Kidney (tissue), 14 donors: ENCODE data around the gene C2CD2. TPM values are rescaled to one million over a fixed set of nuclear protein-coding genes. Genes with fewer than 3 reads are reported as not detected.

ENCODE experiments used
- DNase-seq, 5 donors: peaks; one replicate each; pipeline ENCODE4 v3.0.0-alpha.2; 2013 to 2020
- FAIRE-seq: peaks from 2 replicates; lab custom pipeline; 2012; peaks lifted over from hg19 to GRCh38; lab: Jason Lieb, UNC
- H3K27ac ChIP-seq, 2 donors: one replicate each; pipeline ENCODE4 v1.7.0; 2013; ENCODE audit warnings: low read depth in 2 of 2, low read length in 2 of 2, inconsistent platforms in 1 of 2
- H3K27me3 ChIP-seq: one replicate; pipeline ENCODE4 v1.7.1; 2013; ENCODE audit warnings: low read length, inconsistent platforms; ENCODE audit not compliant: control insufficient read depth, insufficient read depth
- H3K36me3 ChIP-seq, 3 donors: one replicate each; pipeline versions ENCODE4 v1.7.0 to v1.7.1; 2013; ENCODE audit warnings: low read length in 3 of 3, control low read depth in 1 of 3, inconsistent platforms in 1 of 3; ENCODE audit not compliant: insufficient read depth in 3 of 3, control insufficient read depth in 2 of 3
- H3K4me1 ChIP-seq, 3 donors: one replicate each; pipeline versions ENCODE4 v1.7.0 to v1.7.1; 2013; ENCODE audit warnings: low read length in 3 of 3, inconsistent platforms in 1 of 3, low read depth in 1 of 3; ENCODE audit not compliant: control insufficient read depth in 2 of 3, insufficient read depth in 2 of 3
- H3K4me3 ChIP-seq, 3 donors: one replicate each; pipeline versions ENCODE4 v1.7.0 to v1.8.1; 2013; ENCODE audit warnings: low read length in 3 of 3, control low read depth in 1 of 3, inconsistent platforms in 1 of 3
- H3K9ac ChIP-seq, 3 donors: one replicate each; pipeline versions ENCODE4 v1.7.0 to v1.7.1; 2013; ENCODE audit warnings: low read length in 3 of 3, control low read depth in 1 of 3, inconsistent platforms in 1 of 3
- H3K9me3 ChIP-seq, 3 donors: one replicate each; pipeline versions ENCODE4 v1.7.0 to v1.7.1; 2013; ENCODE audit warnings: low read length in 3 of 3, control low read depth in 1 of 3, inconsistent platforms in 1 of 3; ENCODE audit not compliant: control insufficient read depth in 2 of 3, insufficient read depth in 1 of 3
- intact Hi-C: fragments of 100-400 bp; cut with DNase I; formaldehyde crosslinking; loops from one replicate; pipeline ENCODE4 v1.11.1; 2022
- polyA plus RNA-seq: library from polyadenylated mRNA; stranded (reverse); fragments of 350-450 nt; fragmentation: Illumina TruSeq; extraction: RNeasy Lipid Tissue Mini Kit (QIAGEN cat#74804); gene quantifications from one replicate; pipeline ENCODE4 v1.2.3, GENCODE V29; 2014; ENCODE audit warnings: low read depth, low replicate concordance; ENCODE audit not compliant: insufficient read depth
- total RNA-seq: library from RNA; stranded (reverse); fragmentation: NEBNext Ultra II Directional; extraction: Animal tissue kit (Norgen Biotek cat#: 25700); gene quantifications from one replicate; pipeline ENCODE4 v1.2.1, GENCODE V29; 2021
- TF ChIP-seq, protein P1 (sequence below): IDR thresholded peaks from 3 replicates; pipeline ENCODE4 v1.5.1; 2012; ENCODE audit warnings: mild to moderate bottlenecking, moderate library complexity, borderline replicate concordance; ENCODE audit not compliant: insufficient read depth; ENCODE audit errors: extremely low read depth
- donor health status: control.
- donor health status: control.
- donor health status: control.
- donor health status: control.
- donor health status: control.
- donor health status: DM: yes; HTN: yes; CAD: no.
- donor health status: Normal renal cell carcinoma (clear cell type).

C2CD2 gene
- total and polyA plus RNA-seq, 2 donors from 2014 or later, result 7.6 to 25.6 TPM

DNA sequence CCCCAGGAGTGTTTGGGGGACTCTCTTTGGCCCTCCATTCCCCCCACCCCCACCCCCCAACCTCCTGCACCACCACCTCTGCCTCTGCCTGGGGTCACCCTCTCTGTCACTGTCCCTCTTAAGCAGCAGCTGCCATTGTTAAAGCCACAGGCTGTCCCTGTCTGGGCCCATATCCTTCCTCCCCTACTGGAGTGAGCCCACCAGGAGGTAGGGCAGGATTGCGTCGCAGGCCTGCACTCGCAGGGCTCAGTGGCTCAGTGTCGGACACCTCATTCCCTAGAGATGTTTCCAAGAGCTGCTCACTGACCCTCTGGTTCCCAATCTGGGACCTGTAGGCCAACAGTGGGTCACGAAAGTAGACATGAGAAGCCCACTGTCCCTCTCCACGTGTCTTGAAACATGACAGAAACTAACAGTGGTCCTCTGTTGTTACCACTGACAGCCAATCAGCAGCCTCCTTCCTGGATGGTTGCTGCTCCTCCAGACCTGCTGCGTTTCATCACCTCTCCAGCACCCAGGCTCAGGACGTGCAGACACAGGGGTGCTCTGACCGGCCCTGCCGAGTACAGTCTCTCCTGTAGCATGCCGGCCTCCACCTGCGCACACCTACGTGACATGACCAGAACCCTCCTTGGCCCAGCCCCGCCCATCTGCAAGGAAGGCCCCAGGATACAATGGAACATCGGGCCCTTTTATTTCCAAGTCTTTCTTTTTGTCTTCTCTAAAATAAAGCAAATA is 82.4 kb downstream of the C2CD2 start:
- no peaks in the 10 kb centered on the region for H3K4me1 ChIP-seq
- no peaks in the 10 kb centered on the region for H3K9me3 ChIP-seq
- H3K4me3 ChIP-seq, result no peak overlapping the region
- H3K27ac ChIP-seq, result no peak overlapping the region
- TF ChIP-seq, protein P1, sequence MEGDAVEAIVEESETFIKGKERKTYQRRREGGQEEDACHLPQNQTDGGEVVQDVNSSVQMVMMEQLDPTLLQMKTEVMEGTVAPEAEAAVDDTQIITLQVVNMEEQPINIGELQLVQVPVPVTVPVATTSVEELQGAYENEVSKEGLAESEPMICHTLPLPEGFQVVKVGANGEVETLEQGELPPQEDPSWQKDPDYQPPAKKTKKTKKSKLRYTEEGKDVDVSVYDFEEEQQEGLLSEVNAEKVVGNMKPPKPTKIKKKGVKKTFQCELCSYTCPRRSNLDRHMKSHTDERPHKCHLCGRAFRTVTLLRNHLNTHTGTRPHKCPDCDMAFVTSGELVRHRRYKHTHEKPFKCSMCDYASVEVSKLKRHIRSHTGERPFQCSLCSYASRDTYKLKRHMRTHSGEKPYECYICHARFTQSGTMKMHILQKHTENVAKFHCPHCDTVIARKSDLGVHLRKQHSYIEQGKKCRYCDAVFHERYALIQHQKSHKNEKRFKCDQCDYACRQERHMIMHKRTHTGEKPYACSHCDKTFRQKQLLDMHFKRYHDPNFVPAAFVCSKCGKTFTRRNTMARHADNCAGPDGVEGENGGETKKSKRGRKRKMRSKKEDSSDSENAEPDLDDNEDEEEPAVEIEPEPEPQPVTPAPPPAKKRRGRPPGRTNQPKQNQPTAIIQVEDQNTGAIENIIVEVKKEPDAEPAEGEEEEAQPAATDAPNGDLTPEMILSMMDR, result no peak
- no peaks in the 10 kb centered on the region for H3K27me3 ChIP-seq
- no peaks in the 10 kb centered on the region for H3K36me3 ChIP-seq
- no peak overlapping the region for H3K9ac ChIP-seq
- DNase-seq (no peak), FAIRE-seq (no peak)
- intact Hi-C loops, result no loop called here

DNA sequence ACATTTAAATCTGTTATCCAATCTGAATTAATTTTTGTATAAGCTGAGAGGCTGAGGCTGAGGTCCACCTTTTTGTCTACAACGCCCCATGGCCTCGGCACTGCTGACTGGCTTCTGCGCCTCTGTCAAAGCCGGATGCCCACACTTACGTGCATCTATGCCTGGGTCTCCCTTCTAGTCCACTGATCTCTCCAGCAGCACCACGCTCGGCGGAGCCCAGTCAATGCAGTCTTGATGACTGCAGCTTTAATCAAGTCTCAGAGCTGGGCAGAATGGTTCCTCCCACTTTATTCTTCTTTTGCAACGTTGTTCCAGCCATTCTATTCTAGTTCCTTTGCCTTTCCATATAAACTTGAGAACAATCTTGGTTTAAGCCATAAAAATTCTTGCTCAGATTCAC is 84.0 kb downstream of the C2CD2 start:
- no peak for DNase-seq
- Histone ChIP-seq H3K27ac (no peak overlapping the region), H3K9me3 (no peaks in the 10 kb centered on the region), H3K27me3 (no peaks in the 10 kb centered on the region), H3K4me1 (no peaks in the 10 kb centered on the region), H3K36me3 (no peaks in the 10 kb centered on the region), H3K4me3 (no peak overlapping the region), H3K9ac (no peak overlapping the region)
- intact Hi-C loops, result no loop called here
- TF ChIP-seq, protein P1, result no peak
- no peak for FAIRE-seq

DNA sequence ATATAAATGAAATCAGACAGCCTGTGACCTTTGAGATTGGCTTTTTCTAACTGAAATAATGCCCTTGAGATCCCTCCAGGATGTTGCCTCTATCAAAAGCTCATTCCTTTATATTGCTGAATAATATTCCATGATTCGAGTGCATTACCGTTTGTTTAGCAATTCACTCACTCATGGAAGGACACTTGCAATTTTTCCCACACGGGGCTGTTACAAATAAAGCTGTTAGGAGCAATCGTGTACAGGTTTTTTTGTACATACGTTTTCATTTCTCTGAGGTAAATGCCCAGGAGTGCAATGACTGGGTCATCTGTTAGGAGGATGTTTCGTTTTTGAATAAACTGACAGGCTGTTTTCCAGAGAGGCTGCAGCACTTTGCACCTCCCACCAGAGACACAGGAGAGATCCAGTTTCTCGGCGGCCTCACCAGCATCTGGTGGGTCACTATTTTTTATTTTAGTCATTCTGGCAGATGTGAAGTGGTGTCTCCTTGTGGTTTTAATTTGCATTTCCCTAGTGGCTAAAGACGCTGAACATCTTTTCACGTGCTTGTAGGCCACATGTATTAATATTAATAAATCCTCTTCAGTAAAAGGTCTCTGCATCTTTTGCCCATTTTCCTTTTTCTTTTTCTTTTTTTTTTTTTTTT is 85.6 kb downstream of the C2CD2 start:
- Histone ChIP-seq H3K9ac (no peak overlapping the region), H3K27ac (no peak overlapping the region), H3K9me3 (no peaks in the 10 kb centered on the region), H3K4me1 (no peaks in the 10 kb centered on the region), H3K4me3 (no peak overlapping the region), H3K36me3 (no peaks in the 10 kb centered on the region), H3K27me3 (no peaks in the 10 kb centered on the region)
- TF ChIP-seq, protein P1, result no peak
- intact Hi-C loops, result no loop called here
- FAIRE-seq (no peak), DNase-seq (no peak)
